ENCODE data around the gene LUC7L2. TPM values are rescaled to one million over a fixed set of nuclear protein-coding genes. Genes with fewer than 3 reads are reported as not detected.
"Not testable (repeated sequence)": the region's sequence is repeated elsewhere in the genome, so short reads cannot be mapped to it uniquely, and the experiment has no call there.

LUC7L2 gene
- total RNA-seq, 1 experiment from 2014 or later = 81.2 TPM

DNA sequence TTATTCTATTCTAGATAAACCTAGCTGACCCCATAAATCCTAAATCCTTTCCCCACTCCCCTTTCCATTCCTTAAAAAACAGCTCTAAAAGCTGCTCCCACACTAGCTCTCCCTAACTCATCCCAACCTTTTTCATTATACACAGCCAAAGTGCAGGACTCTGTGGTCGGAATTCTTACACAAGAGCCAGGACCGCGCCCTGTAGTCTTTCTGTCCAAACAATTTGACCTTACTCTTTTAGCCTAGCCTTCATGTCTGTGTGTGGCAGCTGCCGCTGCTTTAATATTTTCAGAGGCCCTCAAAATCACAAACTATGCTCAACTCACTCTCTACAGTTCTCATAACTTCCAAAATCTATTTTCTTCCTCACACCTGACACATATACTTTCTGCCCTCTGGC lies 104.8 kb downstream of the LUC7L2 start:
- not testable (repeated sequence) for H3K79me2 ChIP-seq (ENCODE audit: insufficient read depth, low read length); H2BK12ac ChIP-seq (ENCODE audit: insufficient read length, low read depth, low read length); H3K27ac Mint-ChIP-seq; H3K23me2 ChIP-seq (ENCODE audit: insufficient read length, low read depth, low read length, poor library complexity, severe bottlenecking); H3K79me1 ChIP-seq (ENCODE audit: insufficient read depth, low read depth, low read length, poor library complexity, severe bottlenecking); H3K4me2 ChIP-seq (ENCODE audit: insufficient read depth, insufficient read length, low read length); H3T11ph ChIP-seq (ENCODE audit: low read length); H3K18ac ChIP-seq (ENCODE audit: insufficient read length, low read depth, low read length); H2BK20ac ChIP-seq (ENCODE audit: low read depth, low read length, poor library complexity, severe bottlenecking); H2BK120ac ChIP-seq (ENCODE audit: low read depth, low read length, poor library complexity, severe bottlenecking); H3K9me3 ChIP-seq (ENCODE audit: control insufficient read depth, low read depth, low read length); H2AK5ac ChIP-seq (ENCODE audit: insufficient read length, low read length); H3K27me3 Mint-ChIP-seq (ENCODE audit: low read depth); H3K4me1 ChIP-seq (ENCODE audit: insufficient read depth, low read length); H3K23ac ChIP-seq (ENCODE audit: insufficient read length, low read depth, low read length); H2BK15ac ChIP-seq (ENCODE audit: low read depth, low read length); H2AFZ ChIP-seq (ENCODE audit: low read length); H3K14ac ChIP-seq (ENCODE audit: insufficient read depth, low read length); H3K27ac ChIP-seq (ENCODE audit: insufficient read length, low read depth, low read length); H3K4me3 Mint-ChIP-seq; H4K8ac ChIP-seq (replicated peaks; ENCODE audit: insufficient read length, low read depth, low read length); H3K9ac ChIP-seq (ENCODE audit: extremely low read depth, insufficient read length, low read length); H4K91ac ChIP-seq (ENCODE audit: insufficient read length, low read depth, low read length); H4K5ac ChIP-seq (ENCODE audit: insufficient read length, low read depth, low read length); H3K56ac ChIP-seq (ENCODE audit: insufficient read length, low read depth, low read length); H4K20me1 ChIP-seq (ENCODE audit: control insufficient read depth, insufficient read depth, insufficient read length); H3K27me3 ChIP-seq (ENCODE audit: insufficient read depth, low read length); H3K4ac ChIP-seq (ENCODE audit: low read depth, low read length); DNase-seq; H2BK5ac ChIP-seq (ENCODE audit: insufficient read length, low read length)
- H3K36me3 Mint-ChIP-seq (ENCODE audit: insufficient read depth in 1 of 3, low read depth in 3 of 3) = peaks cover 3 to 13% (median 6%) of the 10 kb centered on the region in 3 experiments; a peak in 6 of 7 replicates
- H3K9me3 Mint-ChIP-seq = peaks cover 4 to 11% of the 10 kb centered on the region in 2 experiments; a peak in 4 of 5 replicates
- peaks cover 11 to 15% of the 10 kb centered on the region in 2 experiments for H3K4me1 Mint-ChIP-seq
- WGBS (ENCODE audit: extremely low coverage, insufficient read length, low lambda C conversion rate) = no CpG with 5 or more reads among the region's 4 CpGs

- Mint-ChIP-seq H3K36me3 (ENCODE audit: insufficient read depth in 1 of 3, low read depth in 3 of 3) (peaks cover 5 to 13% (median 6%) of the 10 kb centered on the region in 3 experiments), H3K9me3 (peaks cover 4 to 11% of the 10 kb centered on the region in 2 experiments; a peak in 4 of 5 replicates), H3K4me1 (peaks cover 11 to 15% of the 10 kb centered on the region in 2 experiments)
- H3K79me2 ChIP-seq (ENCODE audit: insufficient read depth, low read length); H3K18ac ChIP-seq (ENCODE audit: insufficient read length, low read depth, low read length); H2BK15ac ChIP-seq (ENCODE audit: low read depth, low read length); H4K8ac ChIP-seq (replicated peaks; ENCODE audit: insufficient read length, low read depth, low read length); H2BK120ac ChIP-seq (ENCODE audit: low read depth, low read length, poor library complexity, severe bottlenecking); H3K4me2 ChIP-seq (ENCODE audit: insufficient read depth, insufficient read length, low read length); H2BK5ac ChIP-seq (ENCODE audit: insufficient read length, low read length); H3K23ac ChIP-seq (ENCODE audit: insufficient read length, low read depth, low read length); H2BK12ac ChIP-seq (ENCODE audit: insufficient read length, low read depth, low read length); H2AFZ ChIP-seq (ENCODE audit: low read length); H4K20me1 ChIP-seq (ENCODE audit: control insufficient read depth, insufficient read depth, insufficient read length); H3K27me3 ChIP-seq (ENCODE audit: insufficient read depth, low read length); H3K79me1 ChIP-seq (ENCODE audit: insufficient read depth, low read depth, low read length, poor library complexity, severe bottlenecking); H3K9me3 ChIP-seq (ENCODE audit: control insufficient read depth, low read depth, low read length); H2BK20ac ChIP-seq (ENCODE audit: low read depth, low read length, poor library complexity, severe bottlenecking); H3K56ac ChIP-seq (ENCODE audit: insufficient read length, low read depth, low read length); H3K27ac ChIP-seq (ENCODE audit: insufficient read length, low read depth, low read length); H3K4me3 Mint-ChIP-seq; H2AK5ac ChIP-seq (ENCODE audit: insufficient read length, low read length); H4K5ac ChIP-seq (ENCODE audit: insufficient read length, low read depth, low read length); H4K91ac ChIP-seq (ENCODE audit: insufficient read length, low read depth, low read length); H3K23me2 ChIP-seq (ENCODE audit: insufficient read length, low read depth, low read length, poor library complexity, severe bottlenecking); H3K9ac ChIP-seq (ENCODE audit: extremely low read depth, insufficient read length, low read length); DNase-seq; H3K14ac ChIP-seq (ENCODE audit: insufficient read depth, low read length); H3K4me1 ChIP-seq (ENCODE audit: insufficient read depth, low read length); H3K27ac Mint-ChIP-seq; H3T11ph ChIP-seq (ENCODE audit: low read length); H3K4ac ChIP-seq (ENCODE audit: low read depth, low read length); H3K27me3 Mint-ChIP-seq (ENCODE audit: low read depth): not testable (repeated sequence)
- WGBS (ENCODE audit: extremely low coverage, insufficient read length, low lambda C conversion rate) = no CpG with 5 or more reads among the region's 10 CpGs
Measured at GRCh38 chr7:139465072-139465471, 105.4 kb downstream of the LUC7L2 start.
